HCT116 (cell line): ENCODE data around the gene PRICKLE2.

Source experiments
- CTCF ChIP-seq, 3 experiments: fragments of 200-600 bp in 1 of 3; sonication (generic) in 1 of 3; IDR thresholded peaks in 2 of 3; conservative IDR thresholded peaks in 1 of 3; 2 replicates each; pipeline ENCODE4 v1.5.1; 2012 to 2017; ENCODE audit warnings: low read depth in 2 of 3, low read length in 2 of 3, antibody characterized with exemption in 1 of 3, borderline replicate concordance in 1 of 3, control low read depth in 1 of 3, mild to moderate bottlenecking in 1 of 3, mixed read lengths in 1 of 3, mixed run types in 1 of 3, moderate library complexity in 1 of 3; ENCODE audit not compliant: insufficient read depth in 1 of 3
- EZH2 ChIP-seq: fragments of 200-600 bp; sonication (generic); IDR thresholded peaks from 2 replicates; pipeline ENCODE4 v1.6.1; 2017; ENCODE audit warnings: antibody characterized with exemption, mixed run types
- MAX ChIP-seq: IDR thresholded peaks from 2 replicates; pipeline ENCODE4 v1.6.1; 2012
- POLR2AphosphoS5 ChIP-seq: IDR thresholded peaks from 2 replicates; pipeline ENCODE4 v1.6.1; 2011; ENCODE audit warnings: mild to moderate bottlenecking, low read depth, low read length, moderate library complexity
- SIN3A ChIP-seq: IDR thresholded peaks from 2 replicates; pipeline ENCODE4 v1.6.1; 2012; ENCODE audit warnings: low read depth

GRCh38 chr3:64158334-64158733, 66.9 kb downstream of the PRICKLE2 start:
- no peak for TF ChIP-seq POLR2AphosphoS5
- no peak for TF ChIP-seq CTCF (IDR thresholded peaks at IDR 0.05 in 2 of 3, conservative IDR thresholded peaks at IDR 0.05 in 1 of 3; ENCODE audit: borderline replicate concordance in 1 of 3, insufficient read depth in 1 of 3, low read depth in 2 of 3, low read length in 2 of 3)
- no peak for TF ChIP-seq EZH2
- TF ChIP-seq MAX, result no peak
- no peak for TF ChIP-seq SIN3A
